ENCODE data around the gene DAPK2.

DAPK2 gene

GRCh38 chr15:63879211-63879610 is 167.1 kb downstream of the DAPK2 start:
- no peak for DNase-seq (ENCODE audit: low read depth)
- no peak overlapping the region for H3K4me3 ChIP-seq (ENCODE audit: low read depth, low read length)
- no peak for TF ChIP-seq POLR2A (IDR thresholded peaks at IDR 0.05; ENCODE audit: extremely low read depth, insufficient read length)

- no peak for DNase-seq (ENCODE audit: low read depth)
- H3K4me3 ChIP-seq (ENCODE audit: low read depth, low read length), result no peak overlapping the region
- TF ChIP-seq CTCF (IDR thresholded peaks at IDR 0.05; ENCODE audit: low read depth, low read length), result no peak
- no peak for TF ChIP-seq POLR2A (IDR thresholded peaks at IDR 0.05; ENCODE audit: extremely low read depth, insufficient read length)
- no peak for TF ChIP-seq MAX (IDR thresholded peaks at IDR 0.05; ENCODE audit: low read depth, low read length)
- no peak for TF ChIP-seq MYC (IDR thresholded peaks at IDR 0.05; ENCODE audit: low read depth, low read length)
Observed at GRCh38 chr15:63877713-63878271, 168.5 kb downstream of the DAPK2 start.

- no peak overlapping the region for H3K4me3 ChIP-seq (ENCODE audit: low read depth, low read length)
- peak; percentile 63 for DNase-seq (ENCODE audit: low read depth)
Observed at GRCh38 chr15:63876085-63876662, 170.1 kb downstream of the DAPK2 start.

GRCh38 chr15:63874616-63875015 is 171.7 kb downstream of the DAPK2 start:
- TF ChIP-seq MYC (IDR thresholded peaks at IDR 0.05; ENCODE audit: low read depth, low read length), result no peak
- H3K4me3 ChIP-seq (ENCODE audit: low read depth, low read length), result no peak overlapping the region
- DNase-seq (ENCODE audit: low read depth), result no peak

More at GRCh38 chr15:63876085-63876662, 170.1 kb downstream of the DAPK2 start:
- TF ChIP-seq MAX (IDR thresholded peaks at IDR 0.05; ENCODE audit: low read depth, low read length) (0 out of 2 replicates have a peak, but pooled peaks have one; percentile 5), POLR2A (IDR thresholded peaks at IDR 0.05; ENCODE audit: extremely low read depth, insufficient read length) (no peak)

GRCh38 chr15:63872759-63873510 is 173.3 kb downstream of the DAPK2 start:
- no peak for TF ChIP-seq POLR2A (IDR thresholded peaks at IDR 0.05; ENCODE audit: extremely low read depth, insufficient read length)
- no peak for TF ChIP-seq CTCF (IDR thresholded peaks at IDR 0.05; ENCODE audit: low read depth, low read length)
- TF ChIP-seq MYC (IDR thresholded peaks at IDR 0.05; ENCODE audit: low read depth, low read length), result no peak
- no peak for TF ChIP-seq MAX (IDR thresholded peaks at IDR 0.05; ENCODE audit: low read depth, low read length)
- no peak for DNase-seq (ENCODE audit: low read depth)
- no peak overlapping the region for H3K4me3 ChIP-seq (ENCODE audit: low read depth, low read length)

- DNase-seq (ENCODE audit: low read depth), result peak; percentile 64
- TF ChIP-seq CTCF (IDR thresholded peaks at IDR 0.05; ENCODE audit: low read depth, low read length), result no peak
- peak; percentile 23; the same call in 1 of the 2 replicates for TF ChIP-seq MYC (IDR thresholded peaks at IDR 0.05; ENCODE audit: low read depth, low read length)
- peak; percentile 88 for TF ChIP-seq MAX (IDR thresholded peaks at IDR 0.05; ENCODE audit: low read depth, low read length)
- H3K4me3 ChIP-seq (ENCODE audit: low read depth, low read length), result no peak overlapping the region
Observed at GRCh38 chr15:63870487-63871209, 175.6 kb downstream of the DAPK2 start.

- no peak for TF ChIP-seq POLR2A (IDR thresholded peaks at IDR 0.05; ENCODE audit: extremely low read depth, insufficient read length)
- peak; percentile 63 for DNase-seq (ENCODE audit: low read depth)
Observed at GRCh38 chr15:63870043-63870394, 176.3 kb downstream of the DAPK2 start.

More at GRCh38 chr15:63870043-63870394, 176.3 kb downstream of the DAPK2 start:
- H3K4me3 ChIP-seq (ENCODE audit: low read depth, low read length), result no peak overlapping the region
